Urinary bladder (tissue), 4 donors: Measurements from ENCODE around the gene TMEM259. TPM values are rescaled to one million over a fixed set of nuclear protein-coding genes. Genes with fewer than 3 reads are reported as not detected.
A peak's percentile ranks its signal among the peaks of the same experiment; 100 is the strongest.

Source experiments
- DNase-seq: peaks from one replicate; pipeline ENCODE4 v3.0.0-alpha.2; 2015; ENCODE audit errors: extremely low spot score
- H3K27ac ChIP-seq: one replicate; pipeline ENCODE4 v1.5.1; 2013; ENCODE audit warnings: low read depth, mild to moderate bottlenecking, moderate library complexity
- H3K36me3 ChIP-seq: one replicate; pipeline ENCODE4 v1.6.1; 2013; ENCODE audit warnings: mild to moderate bottlenecking, moderate library complexity; ENCODE audit not compliant: insufficient read depth
- H3K4me1 ChIP-seq: one replicate; pipeline ENCODE4 v1.6.1; 2013; ENCODE audit warnings: mild to moderate bottlenecking, moderate library complexity; ENCODE audit not compliant: insufficient read depth
- H3K4me3 ChIP-seq: one replicate; pipeline ENCODE4 v1.5.1; 2013; ENCODE audit warnings: low read depth, low read length
- WGBS: extraction: QIAGEN DNeasy Blood & Tissue Kit; methylation state at CpG from one replicate; pipeline ENCODE4 v1.1.7; 2013; 5-methylcytosine and 5-hydroxymethylcytosine counted together
- polyA plus RNA-seq: library from polyadenylated mRNA; stranded (reverse); fragments of 200-250 nt; gene quantifications from one replicate; pipeline ENCODE4 v1.2.3, GENCODE V29; 2013
- total RNA-seq: library from RNA; depleted of rRNA; stranded (reverse); fragments of >200 nt; gene quantifications from one replicate; pipeline ENCODE4 v1.2.3, GENCODE V29; 2014
- donor health status: healthy with polysubstance abuse.
- donor health status: healthy.

The TMEM259 gene
- total and polyA plus RNA-seq, 2 donors, result 34.5 to 159 TPM

DNA sequence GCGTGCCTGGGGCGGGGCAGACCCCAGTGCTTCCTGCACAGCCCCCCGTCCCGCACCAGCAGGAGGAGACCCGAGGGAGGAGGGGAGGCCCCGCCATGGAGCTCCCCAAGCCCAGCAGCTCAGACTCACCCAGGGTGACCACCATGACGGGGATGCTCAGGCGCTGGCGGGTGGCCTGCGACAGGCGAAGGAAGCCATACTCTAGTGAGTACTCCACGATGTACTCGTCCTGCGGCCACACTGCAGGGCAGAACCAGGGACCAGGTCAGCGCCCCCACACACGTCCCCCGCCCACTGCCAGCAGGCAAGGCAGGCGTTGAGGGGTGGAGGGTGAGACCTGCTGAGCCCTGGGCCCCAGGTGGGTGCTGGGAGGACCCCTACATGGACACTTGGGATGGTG lies 8.6 kb downstream of the TMEM259 start:
- H3K4me3 ChIP-seq, result no peak overlapping the region
- H3K4me1 ChIP-seq, result peaks cover 2% of the 10 kb centered on the region
- 92% methylated on average over 17 of the region's 18 CpGs for WGBS
- peaks cover 6% of the 10 kb centered on the region for H3K36me3 ChIP-seq
- no peak overlapping the region for H3K27ac ChIP-seq
- DNase-seq, result no peak

- no peaks in the 10 kb centered on the region for H3K4me1 ChIP-seq
- DNase-seq, result no peak
- no peak overlapping the region for H3K4me3 ChIP-seq
- no peak overlapping the region for H3K27ac ChIP-seq
- WGBS, result 90% methylated on average over 36 of the region's 36 CpGs
- peaks cover 6% of the 10 kb centered on the region for H3K36me3 ChIP-seq
Measured at GRCh38 chr19:1011831-1012333, 9.0 kb downstream of the TMEM259 start.

GRCh38 chr19:1010586-1011510 lies 10.1 kb downstream of the TMEM259 start:
- H3K36me3 ChIP-seq, result peaks cover 6% of the 10 kb centered on the region
- no peak for DNase-seq

DNA sequence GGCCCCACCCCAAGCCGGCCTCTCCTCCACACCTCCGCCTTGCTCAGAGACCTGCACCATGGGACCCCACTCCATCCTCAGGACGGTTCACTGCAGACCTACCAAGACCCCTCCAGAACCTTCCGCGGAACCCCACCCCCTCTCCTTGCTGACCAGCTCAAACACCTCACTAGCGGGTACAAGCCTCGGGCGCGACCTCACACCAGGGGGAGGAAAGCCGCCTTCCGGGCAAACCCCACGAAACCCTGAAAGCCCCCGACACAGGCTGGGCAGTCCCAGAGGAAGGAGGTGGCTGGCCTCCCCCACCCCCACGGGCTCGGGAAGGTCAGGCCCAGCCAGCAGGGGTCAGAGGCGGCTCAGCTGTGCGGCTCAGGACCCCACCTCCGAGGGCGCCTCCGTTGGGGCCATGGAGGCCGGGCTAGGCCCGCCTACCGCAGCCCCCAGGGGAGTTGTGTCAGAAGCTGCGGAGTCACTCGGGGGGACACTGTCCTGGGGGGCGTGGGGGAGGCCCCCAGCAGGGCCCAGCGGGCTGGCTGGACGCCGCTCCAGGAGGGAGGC lies 10.9 kb downstream of the TMEM259 start:
- 78% methylated on average over 29 of the region's 29 CpGs for WGBS
- Histone ChIP-seq H3K27ac (peak overlapping the region; percentile 53), H3K36me3 (peaks cover 6% of the 10 kb centered on the region), H3K4me1 (no peaks in the 10 kb centered on the region), H3K4me3 (no peak overlapping the region)
- DNase-seq, result no peak

More at GRCh38 chr19:1010586-1011510, 10.1 kb downstream of the TMEM259 start:
- Histone ChIP-seq H3K27ac (no peak overlapping the region), H3K4me1 (no peaks in the 10 kb centered on the region), H3K4me3 (no peak overlapping the region)
- 94% methylated on average over 56 of the region's 56 CpGs for WGBS

DNA sequence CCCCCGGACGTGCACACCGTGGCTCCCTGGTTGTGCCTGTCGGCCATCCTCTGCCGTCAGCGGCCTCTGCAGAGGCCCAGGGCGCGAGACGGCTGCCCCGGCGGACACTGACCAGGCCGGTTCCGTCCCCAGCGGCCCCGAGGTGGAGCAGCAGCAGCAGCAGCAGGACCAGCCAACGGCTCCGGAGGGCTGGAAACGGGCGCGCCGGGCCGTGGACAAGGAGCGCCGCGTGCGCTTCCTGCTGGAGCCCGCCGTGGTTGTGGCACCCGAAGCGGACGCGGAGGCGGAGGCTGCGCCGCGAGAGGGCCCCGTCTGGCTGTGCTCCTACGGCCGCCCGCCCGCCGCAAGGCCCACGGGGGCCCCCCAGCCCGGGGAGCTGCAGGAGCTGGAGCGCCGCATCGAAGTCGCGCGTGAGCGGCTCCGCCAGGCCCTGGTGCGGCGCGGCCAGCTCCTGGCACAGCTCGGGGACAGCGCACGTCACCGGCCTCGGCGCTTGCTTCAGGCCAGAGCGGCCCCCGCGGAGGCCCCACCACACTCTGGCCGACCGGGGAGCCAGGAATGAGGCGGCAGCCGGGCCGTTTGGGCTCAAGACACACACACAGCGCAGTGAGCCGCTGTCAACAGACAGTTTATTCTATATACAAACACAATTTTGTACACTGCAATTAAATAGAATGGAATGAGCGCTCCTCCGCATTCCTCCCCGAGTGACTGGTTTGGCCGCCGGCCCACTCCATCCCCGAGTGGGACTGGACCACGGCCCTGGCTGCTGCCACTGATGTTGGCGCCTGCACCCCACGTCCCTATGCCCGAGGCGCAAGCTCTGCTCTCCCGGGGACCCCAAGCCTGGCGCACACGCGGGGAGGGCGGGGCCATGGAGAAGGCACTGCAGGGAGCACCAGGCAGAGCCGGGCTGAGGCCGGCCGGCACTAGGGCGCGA lies 11.6 kb downstream of the TMEM259 start:
- Histone ChIP-seq H3K4me1 (no peaks in the 10 kb centered on the region), H3K4me3 (no peak overlapping the region), H3K36me3 (peaks cover 6% of the 10 kb centered on the region), H3K27ac (peak overlapping the region; percentile 59)
- WGBS, result 68% methylated on average over 92 of the region's 92 CpGs
- no peak for DNase-seq

DNA sequence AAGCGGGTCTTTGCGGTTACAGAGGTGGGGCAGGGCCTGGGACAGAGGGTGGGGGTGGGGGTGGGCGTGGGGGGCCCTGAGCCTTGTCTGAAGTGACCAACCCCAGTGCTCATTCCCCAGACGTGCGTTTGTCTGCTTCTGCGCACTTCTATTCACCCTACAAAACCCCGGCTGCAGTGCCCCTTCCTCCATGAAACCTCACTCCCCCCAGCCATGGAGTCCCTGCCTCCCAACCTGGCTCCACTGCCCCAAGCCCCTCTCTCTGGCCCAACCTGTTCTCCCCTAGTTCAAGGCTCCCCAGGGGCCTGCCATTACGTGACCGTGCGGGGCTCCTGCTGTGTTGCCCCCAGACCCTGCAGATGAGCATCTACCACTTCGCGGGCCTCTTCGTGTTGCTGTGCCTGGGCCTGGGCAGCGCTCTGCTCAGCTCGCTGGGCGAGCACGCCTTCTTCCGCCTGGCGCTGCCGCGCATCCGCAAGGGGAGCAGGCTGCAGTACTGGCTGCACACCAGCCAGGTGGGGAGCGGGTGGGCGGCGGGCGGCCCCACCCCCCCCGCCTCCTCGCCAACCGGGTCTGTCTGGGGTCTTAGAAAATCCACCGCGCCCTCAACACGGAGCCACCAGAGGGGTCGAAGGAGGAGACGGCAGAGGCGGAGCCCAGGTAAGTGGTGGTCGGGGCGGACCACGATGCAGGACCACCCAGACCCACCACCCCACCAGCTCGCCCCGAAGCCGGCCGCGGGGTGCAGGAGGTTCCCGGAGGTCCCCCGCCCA lies 12.5 kb downstream of the TMEM259 start:
- WGBS, result 91% methylated on average over 45 of the region's 45 CpGs
- Histone ChIP-seq H3K4me1 (no peaks in the 10 kb centered on the region), H3K4me3 (no peak overlapping the region), H3K27ac (no peak overlapping the region), H3K36me3 (peaks cover 6% of the 10 kb centered on the region)
- no peak for DNase-seq

GRCh38 chr19:1007399-1008251 lies 13.3 kb downstream of the TMEM259 start:
- WGBS, result 94% methylated on average over 73 of the region's 73 CpGs
- H3K4me3 ChIP-seq, result no peak overlapping the region
- H3K27ac ChIP-seq, result no peak overlapping the region
- DNase-seq, result no peak
- no peaks in the 10 kb centered on the region for H3K4me1 ChIP-seq
- H3K36me3 ChIP-seq, result peaks cover 6% of the 10 kb centered on the region

DNA sequence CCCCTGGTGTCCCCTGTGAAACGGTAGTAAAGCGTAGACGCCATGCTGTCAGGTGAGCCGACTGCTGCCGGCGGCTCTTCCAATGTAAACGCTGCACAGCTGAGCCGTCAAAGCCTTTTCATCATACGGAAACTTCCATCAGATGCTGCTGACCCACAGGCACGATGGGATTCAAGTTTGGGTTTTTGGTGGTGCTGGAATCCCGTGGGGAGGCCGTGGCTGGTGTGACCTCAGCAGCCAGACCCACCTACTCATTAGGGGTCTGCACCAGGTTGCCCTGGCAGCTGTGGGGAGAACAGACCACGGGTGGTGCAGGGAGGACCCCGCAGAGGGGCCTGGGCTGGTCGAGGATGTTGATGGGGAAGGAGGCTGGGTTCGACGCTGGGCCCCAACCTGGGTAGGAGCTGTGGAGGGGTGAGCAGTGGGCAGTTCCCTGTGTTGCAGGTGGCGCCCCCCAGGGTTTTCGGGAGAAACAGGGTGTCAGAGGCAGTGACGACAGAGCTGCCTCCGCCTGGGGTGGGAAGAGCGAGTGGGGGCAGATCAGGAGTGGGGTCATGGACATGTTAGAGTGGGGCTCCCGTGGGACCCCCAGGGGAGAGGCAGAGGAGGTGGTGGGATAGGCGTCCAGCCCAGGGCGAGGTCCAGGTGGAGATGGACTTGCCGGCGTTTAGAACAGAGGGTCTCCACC lies 14.1 kb downstream of the TMEM259 start:
- no peak overlapping the region for H3K27ac ChIP-seq
- no peak for DNase-seq
- no peaks in the 10 kb centered on the region for H3K4me1 ChIP-seq
- no peak overlapping the region for H3K4me3 ChIP-seq
- peaks cover 6% of the 10 kb centered on the region for H3K36me3 ChIP-seq
- 75% methylated on average over 27 of the region's 27 CpGs for WGBS

- 90% methylated on average over 70 of the region's 70 CpGs for WGBS
- Histone ChIP-seq H3K4me1 (no peaks in the 10 kb centered on the region), H3K4me3 (no peak overlapping the region), H3K27ac (no peak overlapping the region), H3K36me3 (no peaks in the 10 kb centered on the region)
- no peak for DNase-seq
Measured at GRCh38 chr19:1004803-1005664, 15.9 kb downstream of the TMEM259 start.

DNA sequence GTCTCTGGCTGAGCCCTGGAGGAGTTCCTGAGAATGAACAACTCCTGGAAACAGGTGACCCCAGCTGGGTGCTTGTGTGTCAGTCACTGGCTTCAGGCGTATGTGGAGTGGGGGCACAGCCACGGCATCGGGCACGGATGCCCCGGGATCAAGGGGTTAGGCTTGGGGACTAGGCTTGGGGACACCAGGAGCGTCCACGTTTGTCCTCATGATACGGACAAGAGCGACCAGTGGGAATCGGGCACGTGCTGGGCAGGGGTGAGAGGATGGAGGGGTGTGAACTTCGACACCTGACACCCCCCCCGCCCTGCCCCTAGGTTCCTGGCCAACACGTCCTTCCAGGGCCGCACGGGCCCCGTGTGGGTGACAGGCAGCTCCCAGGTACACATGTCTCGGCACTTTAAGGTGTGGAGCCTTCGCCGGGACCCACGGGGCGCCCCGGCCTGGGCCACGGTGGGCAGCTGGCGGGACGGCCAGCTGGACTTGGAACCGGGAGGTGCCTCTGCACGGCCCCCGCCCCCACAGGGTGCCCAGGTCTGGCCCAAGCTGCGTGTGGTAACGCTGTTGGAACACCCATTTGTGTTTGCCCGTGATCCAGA lies 16.6 kb downstream of the TMEM259 start:
- Histone ChIP-seq H3K36me3 (no peaks in the 10 kb centered on the region), H3K27ac (no peak overlapping the region), H3K4me3 (no peak overlapping the region), H3K4me1 (no peaks in the 10 kb centered on the region)
- DNase-seq, result no peak
- WGBS, result 74% methylated on average over 32 of the region's 32 CpGs

DNA sequence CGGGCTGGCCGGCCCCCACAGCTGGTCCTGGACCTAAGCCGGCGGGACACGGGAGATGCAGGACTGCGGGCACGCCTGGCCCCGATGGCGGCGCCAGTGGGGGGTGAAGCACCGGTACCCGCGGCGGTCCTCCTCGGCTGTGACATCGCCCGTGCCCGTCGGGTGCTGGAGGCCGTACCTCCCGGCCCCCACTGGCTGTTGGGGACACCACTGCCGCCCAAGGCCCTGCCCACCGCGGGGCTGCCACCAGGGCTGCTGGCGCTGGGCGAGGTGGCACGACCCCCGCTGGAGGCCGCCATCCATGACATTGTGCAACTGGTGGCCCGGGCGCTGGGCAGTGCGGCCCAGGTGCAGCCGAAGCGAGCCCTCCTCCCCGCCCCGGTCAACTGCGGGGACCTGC lies 17.6 kb downstream of the TMEM259 start:
- WGBS, result 88% methylated on average over 37 of the region's 37 CpGs
- no peak for DNase-seq
- no peak overlapping the region for H3K4me3 ChIP-seq
- H3K27ac ChIP-seq, result no peak overlapping the region
- no peaks in the 10 kb centered on the region for H3K4me1 ChIP-seq
- H3K36me3 ChIP-seq, result no peaks in the 10 kb centered on the region
